Pulmonary artery endothelial cell (primary cell): ENCODE data around the gene PNP. TPM values are rescaled to one million over a fixed set of nuclear protein-coding genes. Genes with fewer than 3 reads are reported as not detected.
"Not testable (repeated sequence)": the region's sequence is repeated elsewhere in the genome, so short reads cannot be mapped to it uniquely, and the experiment has no call there.

Source experiments
- DNase-seq: peaks from one replicate; pipeline ENCODE4 v3.0.0-alpha.2; 2011; ENCODE audit warnings: low read depth, low spot score
- total RNA-seq: library from RNA; depleted of rRNA; stranded (reverse); fragments of >200 nt; gene quantifications from 2 replicates; pipeline ENCODE4 v1.2.3, GENCODE V29; 2014

Gene PNP
- 219 and 286 TPM in 2 replicates for total RNA-seq

GRCh38 chr14:20469242-20469889 is at the start of gene PNP:
TSS of gene PNP (plus strand) at chr14:20469406. CDS start at chr14:20469525, 119 bp downstream.
- peak; percentile 68 for DNase-seq

DNA sequence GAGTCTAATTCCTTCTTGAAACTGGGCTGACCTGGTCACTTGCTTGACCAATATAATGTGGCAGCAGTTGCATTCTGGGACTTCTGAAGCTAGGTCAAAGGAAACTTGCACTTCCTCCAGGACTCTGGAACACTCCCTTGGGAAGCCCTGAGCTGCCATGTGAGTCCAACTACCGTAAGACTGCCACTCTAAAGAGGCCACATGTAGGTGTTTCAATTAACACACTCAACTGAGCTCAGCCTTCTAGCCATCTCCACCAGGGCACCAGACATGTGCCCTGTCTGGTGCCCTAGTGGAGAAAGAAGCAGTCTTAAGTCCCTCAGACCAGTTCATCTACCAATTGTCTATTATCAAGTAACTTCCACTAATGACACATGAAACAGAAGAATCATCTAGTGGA is 49.8 kb upstream of the PNP start:
- no peak for DNase-seq

DNA sequence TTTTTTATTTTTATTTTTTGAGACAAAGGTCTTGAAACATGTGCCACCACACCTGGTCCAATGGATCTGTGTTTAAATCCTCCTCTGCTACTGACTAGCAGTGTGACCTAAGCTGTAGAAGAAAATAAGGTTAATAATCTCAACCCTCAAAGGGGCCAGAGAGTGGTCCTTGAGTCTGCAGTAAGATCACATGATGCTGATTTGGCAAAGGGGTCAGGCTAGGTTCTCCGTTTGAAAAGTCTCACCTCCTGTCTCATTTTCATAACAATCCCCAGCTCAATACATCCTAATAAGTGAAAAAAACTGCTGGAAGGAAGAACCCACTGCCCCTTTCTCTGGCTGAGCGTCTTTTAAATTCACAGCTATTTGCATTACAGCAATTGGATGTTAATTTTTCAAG is 47.9 kb upstream of the PNP start:
- no peak for DNase-seq

GRCh38 chr14:20422886-20423285 is 46.3 kb upstream of the PNP start:
- DNase-seq = no peak

GRCh38 chr14:20424851-20425250 is 44.4 kb upstream of the PNP start:
- DNase-seq = no peak

- DNase-seq = peak; percentile 43
Observed at GRCh38 chr14:20427231-20428009, 41.8 kb upstream of the PNP start.

DNA sequence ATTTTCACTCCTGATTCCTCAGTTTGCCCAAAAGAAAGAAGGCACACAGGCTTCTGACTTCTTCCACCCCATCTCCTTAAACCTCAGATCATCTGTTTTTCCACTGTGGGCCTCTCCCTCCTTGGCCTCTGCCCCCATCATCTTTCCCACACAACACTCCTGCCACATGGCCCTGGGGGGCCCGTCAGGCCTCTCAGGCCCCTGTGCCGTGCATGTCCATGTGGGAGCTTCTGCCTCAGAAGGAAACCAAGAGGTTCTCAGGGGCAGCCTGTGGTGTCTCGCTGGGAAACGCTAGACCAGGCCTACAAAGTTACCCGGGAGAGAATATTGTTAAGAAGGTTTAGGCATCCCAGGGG is 41.2 kb upstream of the PNP start:
- DNase-seq = no peak

DNA sequence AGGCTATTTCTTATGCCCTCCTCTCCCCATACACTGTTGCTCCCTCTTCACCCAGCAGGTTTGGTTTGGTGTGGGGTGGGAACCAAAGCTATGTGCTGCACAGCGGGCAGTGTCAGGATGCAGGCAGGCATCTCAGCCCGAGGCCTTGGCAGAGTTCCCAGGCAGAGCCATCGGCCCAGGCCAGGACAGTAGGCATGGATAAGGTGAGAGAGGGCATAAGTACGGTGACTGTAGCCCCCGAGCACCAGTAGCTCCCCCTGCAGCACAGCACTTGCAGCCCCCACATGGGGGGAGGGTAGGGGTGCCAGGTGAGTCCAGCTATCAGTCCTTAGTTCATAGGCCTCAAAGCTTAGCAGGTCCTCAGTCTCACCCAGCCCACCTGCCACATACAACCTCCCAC is 40.4 kb upstream of the PNP start:
- DNase-seq = no peak

GRCh38 chr14:20429801-20430669 is 39.2 kb upstream of the PNP start:
- no peak for DNase-seq

GRCh38 chr14:20434701-20435581 is 34.3 kb upstream of the PNP start:
- no peak for DNase-seq

GRCh38 chr14:20435582-20436362 is 33.4 kb upstream of the PNP start, which contains the start of gene KLHL33:
TSS of gene KLHL33 (minus strand) at chr14:20436166. CDS start at chr14:20435811, 355 bp downstream.
- DNase-seq = no peak

DNA sequence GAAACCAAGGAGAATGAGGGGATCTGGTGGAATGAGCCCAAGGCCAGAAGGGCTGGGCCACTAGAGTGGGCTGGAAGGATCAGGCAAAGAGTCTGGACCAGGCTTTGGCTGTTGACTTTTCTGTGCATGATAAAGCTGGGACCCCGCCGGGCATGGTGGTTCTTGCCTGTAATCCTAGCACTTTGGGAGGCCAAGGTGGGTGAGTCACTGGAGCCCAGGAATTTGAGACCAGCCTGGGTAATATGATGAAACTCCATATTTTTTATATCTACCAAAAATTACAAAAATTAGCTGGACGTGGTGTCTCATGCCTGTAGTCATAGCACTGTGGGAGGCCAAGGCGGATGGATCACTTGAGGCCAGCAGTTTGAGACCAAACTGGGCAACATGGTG is 32.8 kb upstream of the PNP start:
- DNase-seq = no peak

GRCh38 chr14:20438664-20439063 is 30.5 kb upstream of the PNP start:
- DNase-seq = no peak

- DNase-seq = no peak
Observed at GRCh38 chr14:20440465-20440864, 28.7 kb upstream of the PNP start.

- DNase-seq = no peak
Observed at GRCh38 chr14:20440882-20441281, 28.3 kb upstream of the PNP start.

DNA sequence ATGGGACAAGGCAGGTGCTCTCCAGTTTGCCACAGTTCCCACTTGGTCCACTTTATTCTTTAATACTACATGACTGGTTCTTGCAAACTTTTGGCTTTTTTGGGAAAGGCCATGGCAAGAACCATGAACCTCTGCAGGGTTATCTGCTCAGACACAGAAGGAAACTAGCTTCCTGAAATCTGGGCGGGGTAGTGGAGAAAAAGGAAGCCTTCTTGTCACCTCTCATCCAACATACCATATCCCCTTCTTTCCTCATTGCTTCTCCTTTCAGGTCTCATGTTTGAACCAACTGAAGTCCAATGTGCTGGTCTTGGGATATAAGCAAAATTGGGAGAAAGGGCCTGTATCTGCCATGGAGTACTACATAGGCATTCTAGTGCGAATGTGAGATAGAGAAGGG is 27.7 kb upstream of the PNP start:
- no peak for DNase-seq

GRCh38 chr14:20443650-20444049 is 25.6 kb upstream of the PNP start:
- DNase-seq = not testable (repeated sequence)

GRCh38 chr14:20446889-20447288 is 22.3 kb upstream of the PNP start:
- no peak for DNase-seq

- DNase-seq = not testable (repeated sequence)
Observed at GRCh38 chr14:20452831-20453230, 16.4 kb upstream of the PNP start.
